Dendritic cell treated with granulocyte-macrophage colony-stimulating factor and Interleukin-4, amounts not matched to agents 40 ng/mL and 50 ng/mL, for 4 days (primary cell): ENCODE results near the gene DOC2B.
"Not testable (repeated sequence)": the region's sequence is repeated elsewhere in the genome, so short reads cannot be mapped to it uniquely, and the experiment has no call there.

Experiments
- H3K27ac Mint-ChIP-seq: one replicate; pipeline ENCODE4 v1.8.0; 2022; ENCODE audit warnings: mild to moderate bottlenecking, mixed read lengths
- H3K27me3 Mint-ChIP-seq: one replicate; pipeline ENCODE4 v1.8.0; 2022; ENCODE audit warnings: mild to moderate bottlenecking, mixed read lengths
- H3K36me3 Mint-ChIP-seq: one replicate; pipeline ENCODE4 v1.8.0; 2022; ENCODE audit warnings: low read depth, mixed read lengths
- H3K4me1 Mint-ChIP-seq: one replicate; pipeline ENCODE4 v1.8.0; 2022; ENCODE audit warnings: low read depth, mixed read lengths
- H3K4me3 Mint-ChIP-seq: one replicate; pipeline ENCODE4 v1.8.0; 2022; ENCODE audit warnings: mild to moderate bottlenecking, moderate library complexity, mixed read lengths
- H3K9me3 Mint-ChIP-seq: one replicate; pipeline ENCODE4 v1.8.0; 2022; ENCODE audit warnings: mixed read lengths
- intact Hi-C: fragments of 100-400 bp; cut with micrococcal nuclease; formaldehyde crosslinking; loops from one replicate; pipeline ENCODE4 v1.15.0; 2022

Gene DOC2B

DNA sequence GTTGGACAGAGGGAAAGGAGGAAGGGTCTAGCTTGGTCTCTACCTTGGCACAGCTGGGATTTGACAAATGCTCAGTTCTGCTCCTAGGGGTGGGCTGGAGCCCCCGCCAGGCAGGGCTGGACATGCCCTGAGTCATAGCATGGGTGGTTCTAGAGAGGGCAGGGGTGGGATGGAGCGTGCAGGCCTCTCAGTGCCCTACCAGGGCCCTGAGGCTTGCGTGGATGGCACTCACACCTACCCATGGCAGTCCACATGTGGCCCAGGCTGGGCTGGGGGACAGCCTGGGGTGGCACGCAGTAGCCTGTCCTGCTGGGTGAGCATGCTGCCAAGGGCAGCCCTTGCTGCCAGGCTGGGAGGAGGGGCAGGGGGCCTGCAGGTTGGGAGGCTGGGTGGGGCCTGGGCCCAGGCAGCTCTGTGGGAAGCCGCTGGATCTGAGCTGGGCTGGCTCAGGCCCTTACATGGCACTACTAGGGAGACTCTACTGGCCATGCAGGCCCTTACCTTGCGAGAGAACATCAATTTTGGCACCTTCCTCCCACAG lies 11.2 kb downstream of the DOC2B start:
- H3K27ac Mint-ChIP-seq = no peak overlapping the region
- H3K27me3 Mint-ChIP-seq = no peaks in the 10 kb centered on the region
- intact Hi-C loops = no loop called here
- H3K4me3 Mint-ChIP-seq = no peak overlapping the region
- no peaks in the 10 kb centered on the region for H3K9me3 Mint-ChIP-seq
- no peaks in the 10 kb centered on the region for H3K4me1 Mint-ChIP-seq
- no peaks in the 10 kb centered on the region for H3K36me3 Mint-ChIP-seq

GRCh38 chr17:168614-169013 lies 12.8 kb downstream of the DOC2B start:
- H3K27ac Mint-ChIP-seq, H3K9me3 Mint-ChIP-seq, H3K4me3 Mint-ChIP-seq, H3K36me3 Mint-ChIP-seq, H3K4me1 Mint-ChIP-seq, H3K27me3 Mint-ChIP-seq, intact Hi-C loops: not testable (repeated sequence)

DNA sequence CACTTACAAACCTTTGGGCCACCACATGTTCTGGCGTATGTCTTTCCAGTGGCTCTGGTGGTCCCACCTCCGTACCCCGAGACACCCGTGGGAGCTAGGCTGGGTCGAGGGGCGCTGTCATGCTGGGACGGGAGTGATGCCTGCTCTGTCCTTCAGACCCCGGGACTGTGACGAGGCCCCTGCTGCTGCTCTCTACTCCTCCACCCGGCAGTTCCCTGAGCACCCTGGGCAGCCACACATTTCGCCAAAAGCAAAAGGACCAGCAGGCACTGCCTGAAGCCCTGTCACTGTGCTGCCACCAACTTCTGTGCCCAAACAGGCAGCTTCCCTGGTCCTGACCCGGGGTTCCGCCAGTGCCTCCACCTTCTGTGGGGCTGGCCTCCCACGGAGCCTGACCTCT lies 15.5 kb downstream of the DOC2B start:
- intact Hi-C loops = no loop called here
- H3K9me3 Mint-ChIP-seq = no peaks in the 10 kb centered on the region
- H3K27ac Mint-ChIP-seq = no peak overlapping the region
- H3K4me1 Mint-ChIP-seq = no peaks in the 10 kb centered on the region
- H3K27me3 Mint-ChIP-seq = no peaks in the 10 kb centered on the region
- H3K36me3 Mint-ChIP-seq = no peaks in the 10 kb centered on the region
- no peak overlapping the region for H3K4me3 Mint-ChIP-seq

- Mint-ChIP-seq H3K27ac (no peak overlapping the region), H3K4me1 (no peaks in the 10 kb centered on the region), H3K27me3 (no peaks in the 10 kb centered on the region), H3K9me3 (no peaks in the 10 kb centered on the region), H3K4me3 (no peak overlapping the region), H3K36me3 (no peaks in the 10 kb centered on the region)
- intact Hi-C loops = loop anchor here (5.0 kb wide), 1 partner anchor 223 kb away; no protein-coding TSS in a partner anchor
These were observed 16.9 kb downstream of the DOC2B start for GRCh38 chr17:164303-165235.

GRCh38 chr17:163514-164098 lies 17.8 kb downstream of the DOC2B start:
- Mint-ChIP-seq H3K4me3 (no peak overlapping the region), H3K36me3 (no peaks in the 10 kb centered on the region), H3K27me3 (no peaks in the 10 kb centered on the region), H3K4me1 (no peaks in the 10 kb centered on the region), H3K9me3 (no peaks in the 10 kb centered on the region), H3K27ac (no peak overlapping the region)
- intact Hi-C loops = loop anchor here (5.0 kb wide), 1 partner anchor 224 kb away; no protein-coding TSS in a partner anchor

GRCh38 chr17:162689-163088 lies 18.8 kb downstream of the DOC2B start:
- intact Hi-C loops = loop anchor here (5.0 kb wide), 1 partner anchor 225 kb away; no protein-coding TSS in a partner anchor
- no peak overlapping the region for H3K27ac Mint-ChIP-seq
- no peak overlapping the region for H3K4me3 Mint-ChIP-seq
- H3K9me3 Mint-ChIP-seq = no peaks in the 10 kb centered on the region
- no peaks in the 10 kb centered on the region for H3K27me3 Mint-ChIP-seq
- no peaks in the 10 kb centered on the region for H3K36me3 Mint-ChIP-seq
- H3K4me1 Mint-ChIP-seq = no peaks in the 10 kb centered on the region

GRCh38 chr17:161481-161880 lies 20.0 kb downstream of the DOC2B start:
- H3K9me3 Mint-ChIP-seq = no peaks in the 10 kb centered on the region
- intact Hi-C loops = loop anchor here (5.0 kb wide), 1 partner anchor 226 kb away; no protein-coding TSS in a partner anchor
- H3K27me3 Mint-ChIP-seq = no peaks in the 10 kb centered on the region
- no peaks in the 10 kb centered on the region for H3K36me3 Mint-ChIP-seq
- H3K4me1 Mint-ChIP-seq = no peaks in the 10 kb centered on the region
- H3K4me3 Mint-ChIP-seq = no peak overlapping the region
- no peak overlapping the region for H3K27ac Mint-ChIP-seq

DNA sequence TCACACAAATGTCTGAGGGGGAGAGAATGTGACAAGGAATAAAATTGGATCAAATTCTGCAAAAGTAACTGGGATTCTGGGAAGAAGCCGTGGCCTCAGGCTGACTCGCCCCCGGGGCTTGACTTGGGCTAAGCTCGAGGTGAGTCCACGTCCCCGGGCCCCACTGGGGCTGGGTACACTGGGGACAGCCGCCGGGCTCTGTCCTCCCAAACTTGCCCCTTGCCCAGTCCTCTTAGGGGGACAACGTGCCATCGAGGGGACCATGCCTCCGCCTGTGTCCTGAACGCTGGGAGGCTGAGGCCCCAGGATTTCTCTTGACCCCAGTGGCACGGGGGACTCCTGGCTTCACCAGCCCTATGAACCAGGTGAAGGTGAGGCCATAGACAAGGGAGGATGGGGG lies 21.1 kb downstream of the DOC2B start:
- intact Hi-C loops = loop anchor here (5.0 kb wide), 1 partner anchor 227 kb away; no protein-coding TSS in a partner anchor
- no peaks in the 10 kb centered on the region for H3K4me1 Mint-ChIP-seq
- H3K36me3 Mint-ChIP-seq = no peaks in the 10 kb centered on the region
- no peaks in the 10 kb centered on the region for H3K9me3 Mint-ChIP-seq
- no peaks in the 10 kb centered on the region for H3K27me3 Mint-ChIP-seq
- no peak overlapping the region for H3K4me3 Mint-ChIP-seq
- H3K27ac Mint-ChIP-seq = no peak overlapping the region

- intact Hi-C loops = loop anchor here (5.0 kb wide), 1 partner anchor 228 kb away; no protein-coding TSS in a partner anchor
- Mint-ChIP-seq H3K4me3 (no peak overlapping the region), H3K27ac (no peak overlapping the region)
These were observed 21.8 kb downstream of the DOC2B start for GRCh38 chr17:159609-160008.

DNA sequence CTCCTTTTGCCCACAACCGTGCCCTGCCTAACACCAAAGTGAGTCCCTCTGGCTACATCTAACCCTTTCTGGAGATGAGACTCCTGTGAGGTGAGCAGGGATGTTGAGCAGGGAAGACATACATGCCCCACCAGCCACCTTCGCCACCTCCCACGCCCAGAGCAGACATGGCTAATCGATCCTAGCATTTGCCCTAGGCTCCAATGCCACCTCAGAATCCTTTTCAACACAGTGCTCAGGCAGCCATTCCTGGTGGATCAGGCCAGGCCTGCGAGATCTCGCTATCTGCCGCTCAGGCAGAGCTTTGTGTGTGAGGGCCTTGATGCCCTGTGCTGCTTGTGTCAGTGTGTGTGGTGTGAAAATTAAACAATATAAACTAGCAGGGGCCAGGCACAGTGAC lies 23.1 kb downstream of the DOC2B start:
- H3K27ac Mint-ChIP-seq = no peak overlapping the region

More at GRCh38 chr17:159609-160008, 21.8 kb downstream of the DOC2B start:
- Mint-ChIP-seq H3K36me3 (no peaks in the 10 kb centered on the region), H3K27me3 (no peaks in the 10 kb centered on the region), H3K4me1 (no peaks in the 10 kb centered on the region), H3K9me3 (no peaks in the 10 kb centered on the region)

DNA sequence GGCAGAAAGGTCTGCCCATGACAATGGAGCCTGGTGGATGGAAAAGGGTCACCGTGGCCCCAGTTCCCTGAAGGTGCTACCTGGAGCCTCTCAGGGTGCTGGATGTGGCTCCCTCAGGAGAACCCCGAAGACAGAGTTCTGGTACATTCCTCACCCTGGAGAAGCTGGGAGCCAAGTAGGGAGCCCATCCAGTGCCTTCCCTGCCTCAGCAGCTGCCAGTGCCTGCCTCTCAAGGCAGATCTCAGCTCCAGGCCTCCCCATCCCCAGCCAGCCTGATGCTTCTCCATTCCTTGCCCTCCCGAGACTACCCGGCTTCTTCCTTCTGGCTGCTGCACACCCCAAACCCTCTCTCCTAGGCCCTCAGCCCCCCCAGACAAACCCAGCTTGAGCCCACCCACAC lies 23.5 kb downstream of the DOC2B start:
- no peak overlapping the region for H3K27ac Mint-ChIP-seq
- H3K9me3 Mint-ChIP-seq = no peaks in the 10 kb centered on the region
- intact Hi-C loops = no loop called here
- H3K36me3 Mint-ChIP-seq = no peaks in the 10 kb centered on the region
- no peaks in the 10 kb centered on the region for H3K4me1 Mint-ChIP-seq
- no peaks in the 10 kb centered on the region for H3K27me3 Mint-ChIP-seq
- no peak overlapping the region for H3K4me3 Mint-ChIP-seq

More for the DNA sequence above, 23.1 kb downstream of the DOC2B start:
- intact Hi-C loops = no loop called here
- Mint-ChIP-seq H3K27me3 (no peaks in the 10 kb centered on the region), H3K9me3 (no peaks in the 10 kb centered on the region), H3K4me3 (no peak overlapping the region), H3K36me3 (no peaks in the 10 kb centered on the region), H3K4me1 (no peaks in the 10 kb centered on the region)

- no peaks in the 10 kb centered on the region for H3K4me1 Mint-ChIP-seq
- H3K9me3 Mint-ChIP-seq = no peaks in the 10 kb centered on the region
- no peak overlapping the region for H3K27ac Mint-ChIP-seq
- no peaks in the 10 kb centered on the region for H3K36me3 Mint-ChIP-seq
- H3K4me3 Mint-ChIP-seq = no peak overlapping the region
- H3K27me3 Mint-ChIP-seq = peaks cover 2% of the 10 kb centered on the region
- intact Hi-C loops = no loop called here
These were observed 24.5 kb downstream of the DOC2B start for GRCh38 chr17:156946-157345.

DNA sequence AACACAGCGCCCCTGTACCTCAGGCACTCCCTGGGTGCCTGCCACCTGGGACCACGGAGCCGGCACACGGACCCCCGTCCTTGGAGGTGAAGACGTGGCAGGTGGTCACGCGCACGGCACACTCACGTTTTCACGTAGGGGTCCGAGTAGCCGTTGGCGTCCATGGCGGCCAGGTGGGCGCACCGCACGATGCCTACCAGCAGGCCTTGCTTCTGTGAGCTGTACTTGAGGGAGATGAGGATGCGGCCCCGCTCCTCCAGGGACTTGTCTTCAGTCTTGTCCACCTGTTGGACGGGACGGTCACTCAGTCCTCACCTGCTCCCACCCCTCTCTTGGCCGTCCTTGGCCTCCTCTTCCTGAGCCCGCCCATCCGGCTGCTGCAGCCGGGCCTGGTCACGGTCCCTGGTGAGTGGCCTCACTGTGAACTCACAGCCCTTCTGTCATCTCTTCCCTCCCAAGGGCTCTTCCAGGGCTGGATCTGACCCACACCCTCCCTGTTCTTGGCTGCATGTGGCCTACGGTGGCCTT lies 25.3 kb downstream of the DOC2B start:
- H3K27me3 Mint-ChIP-seq = peaks cover 7% of the 10 kb centered on the region
- H3K4me1 Mint-ChIP-seq = no peaks in the 10 kb centered on the region

DNA sequence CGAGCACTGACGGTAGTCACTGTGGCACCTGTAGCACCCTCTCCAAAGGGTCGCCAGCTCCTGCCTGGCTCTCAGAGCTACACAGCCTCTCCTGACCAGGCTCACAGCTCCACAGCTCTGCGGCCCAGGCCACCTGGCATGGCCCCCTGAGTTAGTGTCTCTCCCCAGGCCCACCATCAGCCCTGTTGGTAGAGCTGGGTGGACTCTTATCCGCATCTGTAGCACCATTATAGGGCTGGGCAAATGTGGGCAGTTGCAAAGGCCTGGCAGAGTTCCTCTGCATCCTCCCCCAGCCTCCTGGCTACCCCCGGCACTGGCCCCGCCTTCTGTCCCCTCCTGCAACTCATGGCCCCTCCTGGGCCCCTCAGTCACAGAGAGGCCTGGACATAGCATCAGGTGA lies 25.9 kb downstream of the DOC2B start:
- no peak overlapping the region for H3K4me3 Mint-ChIP-seq
- peaks cover 7% of the 10 kb centered on the region for H3K27me3 Mint-ChIP-seq
- no peaks in the 10 kb centered on the region for H3K9me3 Mint-ChIP-seq
- no peak overlapping the region for H3K27ac Mint-ChIP-seq
- no peaks in the 10 kb centered on the region for H3K36me3 Mint-ChIP-seq
- H3K4me1 Mint-ChIP-seq = no peaks in the 10 kb centered on the region
- intact Hi-C loops = no loop called here

More for the DNA sequence above, 25.3 kb downstream of the DOC2B start:
- Mint-ChIP-seq H3K36me3 (no peaks in the 10 kb centered on the region), H3K4me3 (no peak overlapping the region), H3K9me3 (no peaks in the 10 kb centered on the region), H3K27ac (no peak overlapping the region)
- intact Hi-C loops = no loop called here
